NCI-H2029 treated with DMSO at 0.1 percent for 48 hours (cell line): ENCODE measurements around the gene MAMDC2.

ENCODE experiments used
- DNase-seq: peaks from one replicate; lab custom pipeline; 2025; lab: John Stamatoyannopoulos, UW

Gene MAMDC2

GRCh38 chr9:70260606-70261005, 217.0 kb downstream of the MAMDC2 start:
- DNase-seq = no peak

- DNase-seq = no peak
Measured at GRCh38 chr9:70261131-70261870, 217.7 kb downstream of the MAMDC2 start.

GRCh38 chr9:70262366-70262765, 218.7 kb downstream of the MAMDC2 start:
- no peak for DNase-seq

- DNase-seq = no peak
Measured at GRCh38 chr9:70262948-70263347, 219.3 kb downstream of the MAMDC2 start.

GRCh38 chr9:70263421-70263820, 219.8 kb downstream of the MAMDC2 start:
- DNase-seq = no peak
